Endothelial cell of umbilical vein (primary cell): ENCODE results near the gene CYP20A1. TPM values are rescaled to one million over a fixed set of nuclear protein-coding genes. Genes with fewer than 3 reads are reported as not detected.

Experiments
- BruUV-seq: library from RNA; stranded (reverse); fragments of 400-500 nt; replicated peaks from 2 replicates; lab custom pipeline; 2021; lab: Mats Ljungman, UMichigan
- CTCF ChIA-PET: fragments of 300-600, 350-600 bp; sonication (Branson Sonifier 250); formaldehyde crosslinking; loops from one replicate; lab custom pipeline; 2021; ENCODE audit warnings: antibody characterized with exemption, inconsistent platforms; lab: Charles Lee
- POLR2A ChIA-PET: fragments of 300-600, 350-600 bp; sonication (Branson Sonifier 250); formaldehyde crosslinking; loops from one replicate; lab custom pipeline; 2021; ENCODE audit warnings: antibody characterized with exemption, inconsistent platforms; lab: Charles Lee
- DNase-seq: peaks from one replicate; pipeline ENCODE4 v3.0.0-alpha.2; 2011; ENCODE audit warnings: low read depth, low spot score
- FAIRE-seq: peaks from 2 replicates; lab custom pipeline; 2011; peaks lifted over from hg19 to GRCh38; lab: Jason Lieb, UNC
- H2AFZ ChIP-seq: 2 replicates; pipeline ENCODE4 v1.6.0; 2012; ENCODE audit warnings: low read depth, low read length, control low read depth, inconsistent platforms
- H3K27ac ChIP-seq: 2 replicates; pipeline ENCODE4 v1.5.1; 2011; ENCODE audit warnings: low read depth, mild to moderate bottlenecking, control low read depth, low read length, moderate library complexity; ENCODE audit not compliant: insufficient read depth
- H3K27me3 ChIP-seq, 2 experiments: 2 replicates each; pipeline versions ENCODE4 v1.6.0 to v1.6.1; 2011; ENCODE audit warnings: low read length in 2 of 2, mixed read lengths in 1 of 2; ENCODE audit not compliant: control insufficient read depth in 2 of 2, insufficient read depth in 2 of 2
- H3K36me3 ChIP-seq, 2 experiments: 2 replicates in 1 of 2; 3 replicates in 1 of 2; pipeline ENCODE4 v1.5.1; 2011; ENCODE audit warnings: low read length in 2 of 2, mild to moderate bottlenecking in 1 of 2, moderate library complexity in 1 of 2; ENCODE audit not compliant: control insufficient read depth in 2 of 2, insufficient read depth in 2 of 2; ENCODE audit errors: extremely low read depth in 1 of 2
- H3K4me1 ChIP-seq: 3 replicates; pipeline ENCODE4 v1.5.1; 2011; ENCODE audit warnings: mild to moderate bottlenecking, low read length; ENCODE audit not compliant: control insufficient read depth, insufficient read depth; ENCODE audit errors: extremely low read depth
- H3K4me2 ChIP-seq: 2 replicates; pipeline ENCODE4 v1.6.1; 2011; ENCODE audit warnings: low read length, control low read depth, mixed read lengths; ENCODE audit not compliant: insufficient read depth
- H3K4me3 ChIP-seq, 3 experiments: fragments of 200-600 bp in 1 of 3; sonication (generic), shearing (Covaris generic) in 1 of 3; replicated peaks in 1 of 3; 2 replicates each; pipeline ENCODE4 v1.5.1; 2011 to 2016; ENCODE audit warnings: control low read depth in 3 of 3, low read length in 3 of 3, mild to moderate bottlenecking in 2 of 3, inconsistent platforms in 1 of 3, low read depth in 1 of 3, moderate library complexity in 1 of 3; ENCODE audit not compliant: insufficient read depth in 1 of 3
- H3K79me2 ChIP-seq: 2 replicates; pipeline ENCODE4 v1.6.0; 2012; ENCODE audit warnings: low read length, inconsistent platforms; ENCODE audit not compliant: control insufficient read depth, insufficient read depth
- H3K9ac ChIP-seq: replicated peaks from 2 replicates; pipeline ENCODE3; 2011; ENCODE audit warnings: low read length, control low read depth; ENCODE audit not compliant: insufficient read depth; ENCODE audit errors: extremely low read depth
- H3K9me1 ChIP-seq: replicated peaks from 3 replicates; pipeline ENCODE4 v1.6.0; 2011; ENCODE audit warnings: mild to moderate bottlenecking, low read length; ENCODE audit not compliant: control insufficient read depth, insufficient read depth; ENCODE audit errors: extremely low read depth
- H3K9me3 ChIP-seq: replicated peaks from 2 replicates; pipeline ENCODE4 v1.5.1; 2012; ENCODE audit warnings: low read length, inconsistent platforms; ENCODE audit not compliant: control insufficient read depth, insufficient read depth
- H4K20me1 ChIP-seq: replicated peaks from 2 replicates; pipeline ENCODE3; 2011; ENCODE audit warnings: mild to moderate bottlenecking, low read length; ENCODE audit not compliant: control insufficient read depth, insufficient read depth; ENCODE audit errors: extremely low read depth
- CTCF ChIP-seq, 2 donors: IDR thresholded peaks; 1 replicate in 1 of 2; 2 replicates in 1 of 2; pipeline ENCODE4 v1.5.1; 2011; ENCODE audit warnings: low read length in 2 of 2, mild to moderate bottlenecking in 2 of 2, moderate library complexity in 2 of 2, control low read depth in 1 of 2, inconsistent platforms in 1 of 2, low read depth in 1 of 2; ENCODE audit not compliant: insufficient read depth in 1 of 2; ENCODE audit errors: extremely low read depth in 1 of 2
- EZH2 ChIP-seq: IDR thresholded peaks from 2 replicates; pipeline ENCODE4 v1.6.1; 2012; ENCODE audit warnings: borderline replicate concordance, low read depth, mild to moderate bottlenecking, moderate library complexity, low read length, inconsistent platforms; ENCODE audit not compliant: severe bottlenecking
- FOS ChIP-seq: IDR thresholded peaks from 2 replicates; pipeline ENCODE4 v1.6.1; 2011; ENCODE audit warnings: mild to moderate bottlenecking, low read length, moderate library complexity, borderline replicate concordance; ENCODE audit not compliant: insufficient read depth
- GATA2 ChIP-seq: IDR thresholded peaks from 2 replicates; pipeline ENCODE4 v1.7.0; 2011; ENCODE audit warnings: low read depth, mild to moderate bottlenecking, moderate library complexity, mixed read lengths, low read length; ENCODE audit not compliant: insufficient read length, insufficient read depth
- JUN ChIP-seq: IDR thresholded peaks from 2 replicates; pipeline ENCODE4 v1.6.1; 2011; ENCODE audit warnings: borderline replicate concordance, low read depth; ENCODE audit not compliant: insufficient read length, insufficient read depth
- MAX ChIP-seq: IDR thresholded peaks from 2 replicates; pipeline ENCODE4 v1.6.1; 2011; ENCODE audit not compliant: insufficient read depth, insufficient read length
- MYC ChIP-seq: IDR thresholded peaks from one replicate; pipeline ENCODE4 v1.6.1; 2011; ENCODE audit warnings: mild to moderate bottlenecking, low read depth, low read length
- POLR2A ChIP-seq: IDR thresholded peaks from 2 replicates; pipeline ENCODE4 v1.6.1; 2012; ENCODE audit warnings: low read depth, mild to moderate bottlenecking, control low read depth, low read length
- POLR2AphosphoS5 ChIP-seq: IDR thresholded peaks from 2 replicates; pipeline ENCODE4 v1.6.1; 2012; ENCODE audit warnings: low read depth, mild to moderate bottlenecking, control low read depth, low read length, moderate library complexity; ENCODE audit not compliant: insufficient read depth
- dilution Hi-C: fragments of 300-500 bp; cut with MboI; formaldehyde crosslinking; loops from one replicate; pipeline ENCODE4 v1.15.0; 2019; ENCODE audit warnings: low sequenced_read_pairs; ENCODE audit not compliant: extremely low pct_ligation_motif_present
- intact Hi-C: fragments of 100-400 bp; cut with micrococcal nuclease; formaldehyde crosslinking; loops from one replicate; pipeline ENCODE4 v1.10.0; 2022
- polyA plus RNA-seq, 4 experiments: library from polyadenylated mRNA; depleted of rRNA in 3 of 4; stranded (reverse) in 3 of 4; unstranded in 1 of 4; fragments of >200 nt; gene quantifications; 2 replicates each; pipeline versions ENCODE4 v1.2.1 to v1.2.3, GENCODE V29; 2011 to 2012; ENCODE audit warnings: missing spikeins in 1 of 4
- total RNA-seq: library from RNA; stranded (reverse); gene quantifications from 2 replicates; pipeline ENCODE4 v1.2.3, GENCODE V29; 2021

Gene CYP20A1
- total and polyA plus RNA-seq, 2 donors (not counting 3 experiments of a cell fraction or from before 2014, with no cell fraction given), result 9.6 to 26.5 TPM

- Histone ChIP-seq H3K4me1 (peaks cover 5% of the 10 kb centered on the region), H2AFZ (peak overlapping the region; percentile 92), H3K36me3 (no peaks in the 10 kb centered on the region), H3K27ac (peak overlapping the region; percentile 94), H3K9me1 (no peaks in the 10 kb centered on the region), H3K9ac (peak overlapping the region; percentile 97), H3K27me3 (no peaks in the 10 kb centered on the region), H4K20me1 (no peaks in the 10 kb centered on the region), H3K4me3 (peak overlapping the region; percentile 49 to 95 (median 66)), H3K9me3 (no peaks in the 10 kb centered on the region), H3K79me2 (peaks cover 32% of the 10 kb centered on the region), H3K4me2 (peak overlapping the region; percentile 73)
- dilution Hi-C loops, result no loop called here
- TF ChIP-seq GATA2 (no peak), FOS (no peak), POLR2A (no peak)
- no peak for DNase-seq
- ChIA-PET POLR2A (interaction anchor here (0.6 to 1.3 kb wide), 3 partner anchors 10 to 209 kb away, joined by 3 to 5 read pairs (median 4); no protein-coding TSS in a partner anchor), CTCF (interaction anchor here (0.8 to 3.0 kb wide), 7 partner anchors 10 to 577 kb away, joined by 3 to 21 read pairs (median 5); no protein-coding TSS in a partner anchor)
- no TSS peak for BruUV-seq
- no peak for FAIRE-seq
- intact Hi-C loops, result loop anchor here (1.0 to 5.0 kb wide), 4 partner anchors 223 to 666 kb away; partner anchors contain the start of genes CARF, NBEAL1 and RAPH1
Observed at GRCh38 chr2:203238292-203238703, 520 bp upstream of the CYP20A1 start.

- dilution Hi-C loops, result no loop called here
- ChIA-PET CTCF (interaction anchor here (3.0 kb wide), 1 partner anchor 15 kb away, joined by 21 read pairs; no protein-coding TSS in a partner anchor), POLR2A (interaction anchor here (1.8 kb wide), 1 partner anchor 9 kb away, joined by 10 read pairs; no protein-coding TSS in a partner anchor)
- Histone ChIP-seq H3K9me1 (no peaks in the 10 kb centered on the region), H3K4me2 (peak overlapping the region; percentile 92), H3K4me1 (peaks cover 5% of the 10 kb centered on the region), H3K4me3 (no peak overlapping the region), H3K36me3 (no peaks in the 10 kb centered on the region), H2AFZ (no peak overlapping the region), H3K9me3 (no peaks in the 10 kb centered on the region), H3K9ac (no peak overlapping the region), H3K27me3 (no peaks in the 10 kb centered on the region), H3K79me2 (peaks cover 32% of the 10 kb centered on the region), H4K20me1 (no peaks in the 10 kb centered on the region), H3K27ac (no peak overlapping the region)
- no peak for TF ChIP-seq MAX
- TF ChIP-seq POLR2A, result no peak
- no peak for TF ChIP-seq JUN
- no peak for TF ChIP-seq POLR2AphosphoS5
- no peak for TF ChIP-seq EZH2
- TF ChIP-seq CTCF (IDR thresholded peaks at IDR 0.05; ENCODE audit: extremely low read depth in 1 of 2, insufficient read depth in 1 of 2, low read depth in 1 of 2, low read length in 2 of 2), result no peak
- no peak for TF ChIP-seq FOS
- no peak for TF ChIP-seq MYC
- TF ChIP-seq GATA2, result no peak
- intact Hi-C loops, result no loop called here
- FAIRE-seq (no peak), DNase-seq (no peak)
- BruUV-seq, result no TSS peak
Observed at GRCh38 chr2:203240491-203240890, 1.7 kb downstream of the CYP20A1 start.
